Endothelial cell of umbilical vein (primary cell): Measurements from ENCODE around the gene SORCS2.

Source experiments
- CTCF ChIP-seq, 2 donors: IDR thresholded peaks; 1 replicate in 1 of 2; 2 replicates in 1 of 2; pipeline ENCODE4 v1.5.1; 2011; ENCODE audit warnings: low read length in 2 of 2, mild to moderate bottlenecking in 2 of 2, moderate library complexity in 2 of 2, control low read depth in 1 of 2, inconsistent platforms in 1 of 2, low read depth in 1 of 2; ENCODE audit not compliant: insufficient read depth in 1 of 2; ENCODE audit errors: extremely low read depth in 1 of 2
- EZH2 ChIP-seq: IDR thresholded peaks from 2 replicates; pipeline ENCODE4 v1.6.1; 2012; ENCODE audit warnings: borderline replicate concordance, low read depth, mild to moderate bottlenecking, moderate library complexity, low read length, inconsistent platforms; ENCODE audit not compliant: severe bottlenecking
- GATA2 ChIP-seq: IDR thresholded peaks from 2 replicates; pipeline ENCODE4 v1.7.0; 2011; ENCODE audit warnings: low read depth, mild to moderate bottlenecking, moderate library complexity, mixed read lengths, low read length; ENCODE audit not compliant: insufficient read length, insufficient read depth
- JUN ChIP-seq: IDR thresholded peaks from 2 replicates; pipeline ENCODE4 v1.6.1; 2011; ENCODE audit warnings: borderline replicate concordance, low read depth; ENCODE audit not compliant: insufficient read length, insufficient read depth
- MAX ChIP-seq: IDR thresholded peaks from 2 replicates; pipeline ENCODE4 v1.6.1; 2011; ENCODE audit not compliant: insufficient read depth, insufficient read length
- MYC ChIP-seq: IDR thresholded peaks from one replicate; pipeline ENCODE4 v1.6.1; 2011; ENCODE audit warnings: mild to moderate bottlenecking, low read depth, low read length
- POLR2A ChIP-seq: IDR thresholded peaks from 2 replicates; pipeline ENCODE4 v1.6.1; 2012; ENCODE audit warnings: low read depth, mild to moderate bottlenecking, control low read depth, low read length
- POLR2AphosphoS5 ChIP-seq: IDR thresholded peaks from 2 replicates; pipeline ENCODE4 v1.6.1; 2012; ENCODE audit warnings: low read depth, mild to moderate bottlenecking, control low read depth, low read length, moderate library complexity; ENCODE audit not compliant: insufficient read depth

GRCh38 chr4:7547368-7548040 is 355.2 kb downstream of the SORCS2 start:
- TF ChIP-seq CTCF (IDR thresholded peaks at IDR 0.05; ENCODE audit: extremely low read depth in 1 of 2, insufficient read depth in 1 of 2, low read depth in 1 of 2, low read length in 2 of 2) (no peak), JUN (no peak), MAX (no peak), POLR2A (no peak), EZH2 (no peak), POLR2AphosphoS5 (no peak), MYC (no peak), GATA2 (no peak)
